ENCODE measurements around the gene CKAP4.
A peak's percentile ranks its signal among the peaks of the same experiment; 100 is the strongest.

Gene CKAP4

GRCh38 chr12:106243620-106244019 is 4.2 kb downstream of the CKAP4 start:
- no peak for TF ChIP-seq CTCF (conservative IDR thresholded peaks at IDR 0.05; ENCODE audit: control insufficient read depth, insufficient read depth, low read depth, low read length)
- DNase-seq (ENCODE audit: low read depth): no peak
- no peak overlapping the region for H3K4me3 ChIP-seq (ENCODE audit: control insufficient read depth, low read depth, low read length)

GRCh38 chr12:106240821-106241220 is 7.0 kb downstream of the CKAP4 start:
- TF ChIP-seq CTCF (conservative IDR thresholded peaks at IDR 0.05; ENCODE audit: control insufficient read depth, insufficient read depth, low read depth, low read length): no peak
- DNase-seq (ENCODE audit: low read depth): no peak
- H3K4me3 ChIP-seq (ENCODE audit: control insufficient read depth, low read depth, low read length): no peak overlapping the region

GRCh38 chr12:106239951-106240335 is 7.9 kb downstream of the CKAP4 start:
- no peak for DNase-seq (ENCODE audit: low read depth)
- no peak for TF ChIP-seq CTCF (conservative IDR thresholded peaks at IDR 0.05; ENCODE audit: control insufficient read depth, insufficient read depth, low read depth, low read length)
- no peak overlapping the region for H3K4me3 ChIP-seq (ENCODE audit: control insufficient read depth, low read depth, low read length)

- TF ChIP-seq CTCF (conservative IDR thresholded peaks at IDR 0.05; ENCODE audit: control insufficient read depth, insufficient read depth, low read depth, low read length): no peak
- no peak overlapping the region for H3K4me3 ChIP-seq (ENCODE audit: control insufficient read depth, low read depth, low read length)
- no peak for DNase-seq (ENCODE audit: low read depth)
Observed at GRCh38 chr12:106239241-106239950, 8.4 kb downstream of the CKAP4 start.

- TF ChIP-seq CTCF (conservative IDR thresholded peaks at IDR 0.05; ENCODE audit: control insufficient read depth, insufficient read depth, low read depth, low read length): no peak
- no peak for DNase-seq (ENCODE audit: low read depth)
- no peak overlapping the region for H3K4me3 ChIP-seq (ENCODE audit: control insufficient read depth, low read depth, low read length)
Observed at GRCh38 chr12:106238146-106238545, 9.7 kb downstream of the CKAP4 start.

GRCh38 chr12:106235770-106236169 is 12.1 kb downstream of the CKAP4 start:
- TF ChIP-seq CTCF (conservative IDR thresholded peaks at IDR 0.05; ENCODE audit: control insufficient read depth, insufficient read depth, low read depth, low read length): no peak
- no peak for DNase-seq (ENCODE audit: low read depth)
- no peak overlapping the region for H3K4me3 ChIP-seq (ENCODE audit: control insufficient read depth, low read depth, low read length)

- no peak for TF ChIP-seq CTCF (conservative IDR thresholded peaks at IDR 0.05; ENCODE audit: control insufficient read depth, insufficient read depth, low read depth, low read length)
- no peak overlapping the region for H3K4me3 ChIP-seq (ENCODE audit: control insufficient read depth, low read depth, low read length)
- peak; percentile 20 for DNase-seq (ENCODE audit: low read depth)
Observed at GRCh38 chr12:106234449-106234848, 13.4 kb downstream of the CKAP4 start.

Measured in fibroblast of mammary gland (primary cell).